Esophagus muscularis mucosa (tissue), 4 donors: ENCODE measurements around the gene CDK14.
A peak's percentile ranks its signal among the peaks of the same experiment; 100 is the strongest.

ENCODE experiments used
- CTCF ChIP-seq, 3 experiments: fragments of 200-600 bp in 2 of 3; fragments of 450-650 bp in 1 of 3; sonication (generic) in 2 of 3; IDR thresholded peaks; one replicate each; pipeline ENCODE4 v1.5.1; 2017 to 2019; ENCODE audit warnings: antibody characterized with exemption in 3 of 3, mild to moderate bottlenecking in 2 of 3, moderate library complexity in 1 of 3
- EP300 ChIP-seq: sonication (generic); formaldehyde crosslinking; IDR thresholded peaks from one replicate; pipeline ENCODE4 v1.6.1; 2017; ENCODE audit warnings: antibody characterized with exemption
- POLR2A ChIP-seq: fragments of 450-650 bp; IDR thresholded peaks from one replicate; pipeline ENCODE4 v1.6.1; 2017; ENCODE audit warnings: antibody characterized with exemption, moderate library complexity, mild to moderate bottlenecking, low read depth
- POLR2AphosphoS5 ChIP-seq, 2 donors: sonication (generic); formaldehyde crosslinking; IDR thresholded peaks; one replicate each; pipeline ENCODE4 v1.6.1; 2017; ENCODE audit warnings: antibody characterized with exemption in 2 of 2

DNA sequence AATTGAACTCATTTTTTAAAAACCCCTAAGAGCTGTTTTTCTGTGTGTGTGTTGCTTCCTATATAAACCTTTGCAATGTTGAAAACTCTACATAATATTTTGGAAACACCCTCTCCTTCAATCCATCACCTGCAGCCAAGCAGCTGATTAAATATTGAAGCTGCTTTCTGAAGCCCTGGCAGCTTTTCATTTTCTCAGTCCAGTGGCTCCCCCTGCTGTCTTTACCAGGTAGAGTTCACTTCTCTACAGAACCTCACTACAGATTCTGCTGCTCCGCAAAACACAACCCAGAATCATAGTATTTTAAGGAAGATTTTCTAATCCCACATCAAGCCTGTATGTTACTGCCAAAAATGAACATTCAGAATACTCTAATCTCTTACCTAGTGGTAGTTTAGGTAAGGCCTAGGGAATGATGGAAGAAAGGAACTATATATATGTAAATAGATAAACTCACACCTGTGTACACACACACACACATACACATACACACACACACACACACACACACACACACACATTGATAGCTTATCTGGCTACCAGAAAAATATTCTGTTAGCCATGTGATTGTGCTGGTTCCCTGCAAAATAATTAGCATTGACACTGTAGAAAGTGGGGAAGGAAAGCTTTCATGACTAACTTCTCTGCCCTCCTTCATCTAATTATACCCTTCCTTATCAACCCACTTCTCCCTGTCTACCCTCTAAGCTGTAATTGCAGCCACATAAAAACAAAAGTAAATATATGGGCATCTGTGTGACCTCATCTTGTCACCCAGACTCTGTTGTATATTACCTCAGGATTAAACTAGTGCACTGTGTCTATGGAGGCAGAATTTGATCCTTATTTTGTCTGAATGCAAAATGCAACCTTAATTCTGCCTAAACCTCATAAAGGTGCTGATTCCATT, 438.6 kb downstream of the CDK14 start:
- TF ChIP-seq CTCF (IDR thresholded peaks at IDR 0.05) (peak; percentile 62 to 64 (median 63)), POLR2AphosphoS5 (IDR thresholded peaks at IDR 0.05) (no peak), POLR2A (no peak), EP300 (no peak)
